ENCODE data around the gene RAMAC.
"Not testable (repeated sequence)": the region's sequence is repeated elsewhere in the genome, so short reads cannot be mapped to it uniquely, and the experiment has no call there.

RAMAC gene

DNA sequence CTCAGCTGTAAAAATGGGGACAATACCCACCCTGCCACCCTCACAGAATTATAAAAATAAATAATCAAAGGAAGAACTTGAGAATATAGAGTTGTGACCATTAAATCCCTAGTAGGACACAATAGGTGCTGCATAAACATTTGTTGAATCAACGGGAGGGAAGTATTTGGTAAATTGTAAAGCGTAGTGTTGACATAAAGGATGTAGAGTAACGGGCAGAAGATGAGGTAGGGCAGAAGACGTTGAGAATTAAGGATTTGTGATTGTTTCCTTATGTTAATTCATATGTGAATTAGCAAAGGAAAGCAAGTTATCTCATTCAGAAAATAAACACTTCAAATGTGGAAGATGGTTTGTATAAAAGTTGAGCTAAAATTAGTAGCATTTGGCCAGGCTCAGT lies 7.1 kb downstream of the RAMAC start:
- DNase-seq (ENCODE audit: extremely low read depth, insufficient read length): no peak
- Histone ChIP-seq H3K36me3 (ENCODE audit: control insufficient read depth, insufficient read depth, low read length) (no peaks in the 10 kb centered on the region; the same call in 1 of the 2 replicates), H3K27me3 (replicated peaks; ENCODE audit: control insufficient read depth, insufficient read depth, low read length) (no peaks in the 10 kb centered on the region), H3K4me3 (replicated peaks; ENCODE audit: low read depth, low read length) (no peak overlapping the region)
- TF ChIP-seq, protein P1, sequence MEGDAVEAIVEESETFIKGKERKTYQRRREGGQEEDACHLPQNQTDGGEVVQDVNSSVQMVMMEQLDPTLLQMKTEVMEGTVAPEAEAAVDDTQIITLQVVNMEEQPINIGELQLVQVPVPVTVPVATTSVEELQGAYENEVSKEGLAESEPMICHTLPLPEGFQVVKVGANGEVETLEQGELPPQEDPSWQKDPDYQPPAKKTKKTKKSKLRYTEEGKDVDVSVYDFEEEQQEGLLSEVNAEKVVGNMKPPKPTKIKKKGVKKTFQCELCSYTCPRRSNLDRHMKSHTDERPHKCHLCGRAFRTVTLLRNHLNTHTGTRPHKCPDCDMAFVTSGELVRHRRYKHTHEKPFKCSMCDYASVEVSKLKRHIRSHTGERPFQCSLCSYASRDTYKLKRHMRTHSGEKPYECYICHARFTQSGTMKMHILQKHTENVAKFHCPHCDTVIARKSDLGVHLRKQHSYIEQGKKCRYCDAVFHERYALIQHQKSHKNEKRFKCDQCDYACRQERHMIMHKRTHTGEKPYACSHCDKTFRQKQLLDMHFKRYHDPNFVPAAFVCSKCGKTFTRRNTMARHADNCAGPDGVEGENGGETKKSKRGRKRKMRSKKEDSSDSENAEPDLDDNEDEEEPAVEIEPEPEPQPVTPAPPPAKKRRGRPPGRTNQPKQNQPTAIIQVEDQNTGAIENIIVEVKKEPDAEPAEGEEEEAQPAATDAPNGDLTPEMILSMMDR (IDR thresholded peaks at IDR 0.05; ENCODE audit: insufficient read depth, low read length, poor library complexity, severe bottlenecking): no peak

DNA sequence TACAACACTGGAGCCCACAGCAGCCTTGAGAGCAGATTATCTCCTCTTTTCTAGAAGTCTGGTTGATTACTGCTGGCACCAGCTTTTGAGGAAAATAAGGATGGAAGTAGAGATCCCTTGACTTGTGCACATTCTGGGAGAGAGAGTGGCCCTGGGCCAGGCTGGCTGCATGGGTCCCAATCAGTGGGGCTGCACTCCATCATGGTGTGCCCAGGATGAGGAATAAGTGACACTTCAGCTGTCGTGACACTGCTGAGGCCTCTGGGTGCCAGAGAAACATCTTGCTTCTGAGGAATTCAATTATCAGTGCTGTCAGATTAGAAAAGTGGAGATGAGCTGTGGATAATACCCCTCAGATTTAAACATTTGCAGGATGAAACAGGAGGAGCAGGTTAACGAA lies 9.1 kb downstream of the RAMAC start:
- no peak for DNase-seq (ENCODE audit: extremely low read depth, insufficient read length)
- TF ChIP-seq, protein P1 (IDR thresholded peaks at IDR 0.05; ENCODE audit: insufficient read depth, low read length, poor library complexity, severe bottlenecking): no peak
- H3K36me3 ChIP-seq (ENCODE audit: control insufficient read depth, insufficient read depth, low read length): no peaks in the 10 kb centered on the region; the same call in 1 of the 2 replicates
- H3K4me3 ChIP-seq (replicated peaks; ENCODE audit: low read depth, low read length): no peak overlapping the region
- H3K27me3 ChIP-seq (replicated peaks; ENCODE audit: control insufficient read depth, insufficient read depth, low read length): no peaks in the 10 kb centered on the region

DNA sequence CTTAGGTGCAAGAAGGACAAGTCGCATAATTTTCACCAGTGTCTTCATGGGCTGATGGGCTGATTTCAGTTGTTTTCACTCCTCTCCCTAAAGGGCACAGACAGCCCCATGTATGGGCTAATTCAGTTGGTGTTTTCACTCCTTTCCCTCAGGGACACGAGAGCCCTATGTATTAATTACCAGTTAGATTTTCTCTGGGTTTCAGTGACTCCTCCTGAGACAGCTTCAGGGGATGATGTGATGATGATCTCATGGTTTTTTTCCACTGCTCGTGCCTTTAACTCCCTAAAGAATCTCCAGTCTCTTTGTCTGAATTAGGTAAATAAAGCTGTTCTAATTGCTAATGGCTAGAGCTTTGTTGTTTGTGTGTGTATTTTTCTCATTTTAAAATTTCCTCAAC lies 9.9 kb downstream of the RAMAC start:
- TF ChIP-seq, protein P1 (IDR thresholded peaks at IDR 0.05; ENCODE audit: insufficient read depth, low read length, poor library complexity, severe bottlenecking): no peak
- DNase-seq (ENCODE audit: extremely low read depth, insufficient read length): no peak

DNA sequence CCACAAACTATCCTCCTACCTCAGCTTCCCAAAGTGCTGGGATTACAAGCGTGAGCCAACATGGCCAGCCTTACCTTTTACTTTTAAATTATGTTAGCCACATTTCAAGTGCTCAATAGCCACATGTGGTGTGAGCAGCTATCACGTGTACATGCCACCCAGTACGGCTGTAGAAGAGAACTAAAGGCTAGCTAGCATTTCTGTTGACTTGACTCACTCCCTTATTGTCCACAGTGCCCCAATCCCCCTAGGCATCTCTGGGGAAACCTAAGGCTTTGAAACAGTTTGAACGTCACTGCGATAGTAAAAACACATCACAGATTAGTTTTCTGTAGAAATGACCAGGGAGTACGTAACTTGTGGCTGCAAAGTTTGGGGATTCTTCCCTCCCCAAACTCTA lies 13.4 kb downstream of the RAMAC start:
- no peak for DNase-seq (ENCODE audit: extremely low read depth, insufficient read length)
- Histone ChIP-seq H3K36me3 (ENCODE audit: control insufficient read depth, insufficient read depth, low read length) (peaks cover 2% of the 10 kb centered on the region), H3K27me3 (replicated peaks; ENCODE audit: control insufficient read depth, insufficient read depth, low read length) (no peaks in the 10 kb centered on the region), H3K4me3 (replicated peaks; ENCODE audit: low read depth, low read length) (no peak overlapping the region)
- TF ChIP-seq, protein P1 (IDR thresholded peaks at IDR 0.05; ENCODE audit: insufficient read depth, low read length, poor library complexity, severe bottlenecking): no peak

More for the DNA sequence above, 9.9 kb downstream of the RAMAC start:
- Histone ChIP-seq H3K4me3 (replicated peaks; ENCODE audit: low read depth, low read length) (no peak overlapping the region), H3K27me3 (replicated peaks; ENCODE audit: control insufficient read depth, insufficient read depth, low read length) (no peaks in the 10 kb centered on the region), H3K36me3 (ENCODE audit: control insufficient read depth, insufficient read depth, low read length) (no peaks in the 10 kb centered on the region; the same call in 1 of the 2 replicates)

DNA sequence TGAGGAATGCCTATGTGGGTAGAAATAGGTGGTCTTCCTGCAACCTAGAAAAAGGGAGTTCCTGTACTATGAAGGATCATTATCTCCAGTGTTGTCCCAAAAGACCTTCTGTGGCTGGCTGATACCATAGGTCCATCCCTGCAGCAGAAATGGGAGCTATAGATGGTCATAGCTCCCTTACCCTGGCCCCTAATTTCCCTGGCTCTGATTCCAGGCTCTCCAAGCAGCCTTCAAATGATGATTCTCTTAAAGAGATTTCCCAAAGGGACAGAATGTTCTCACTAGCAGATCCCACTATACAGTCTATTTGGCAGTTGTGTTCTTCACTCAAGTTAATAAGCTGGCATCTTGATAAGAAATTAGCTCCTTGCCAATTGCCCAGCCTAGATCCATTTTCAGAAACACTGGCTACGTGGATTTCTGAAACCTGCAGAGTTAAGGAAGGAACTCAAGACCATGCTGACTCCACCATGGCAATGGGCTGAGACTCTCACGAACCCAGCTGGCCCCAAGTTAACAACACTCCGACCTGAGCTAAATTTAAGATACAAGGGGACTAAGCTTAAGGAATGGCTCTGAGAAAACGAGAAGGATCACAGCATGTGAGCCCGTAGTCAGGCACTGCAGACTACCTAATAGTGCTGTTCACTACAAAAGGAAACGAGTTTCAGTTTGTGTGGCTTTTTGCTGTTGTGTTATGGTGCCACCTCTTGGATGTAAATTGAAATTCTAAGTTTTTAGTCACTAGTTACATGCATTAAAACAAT lies 14.1 kb downstream of the RAMAC start:
- Histone ChIP-seq H3K27me3 (replicated peaks; ENCODE audit: control insufficient read depth, insufficient read depth, low read length) (no peaks in the 10 kb centered on the region), H3K36me3 (ENCODE audit: control insufficient read depth, insufficient read depth, low read length) (peaks cover 2% of the 10 kb centered on the region), H3K4me3 (replicated peaks; ENCODE audit: low read depth, low read length) (peak overlapping the region; percentile 42)
- TF ChIP-seq, protein P1 (IDR thresholded peaks at IDR 0.05; ENCODE audit: insufficient read depth, low read length, poor library complexity, severe bottlenecking): peak; percentile 55
- DNase-seq (ENCODE audit: extremely low read depth, insufficient read length): no peak

DNA sequence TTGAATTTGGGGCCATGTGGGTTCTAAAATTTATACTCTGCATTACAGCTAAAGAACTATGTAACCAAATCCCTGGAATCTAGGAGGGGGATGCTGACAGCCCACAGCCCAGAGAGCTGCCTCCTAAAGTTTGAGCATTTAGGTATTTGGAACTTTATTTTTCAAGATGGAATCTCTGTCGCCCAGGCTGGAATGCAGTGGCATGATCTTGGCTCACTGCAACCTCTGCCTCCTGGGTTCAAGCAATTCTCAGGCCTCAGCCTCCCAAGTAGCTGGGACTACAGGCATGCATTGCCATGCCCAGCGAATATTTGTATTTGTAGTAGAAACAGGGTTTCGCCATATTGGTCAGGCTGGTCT lies 14.6 kb downstream of the RAMAC start:
- not testable (repeated sequence) for H3K27me3 ChIP-seq (replicated peaks; ENCODE audit: control insufficient read depth, insufficient read depth, low read length); H3K36me3 ChIP-seq (ENCODE audit: control insufficient read depth, insufficient read depth, low read length); H3K4me3 ChIP-seq (replicated peaks; ENCODE audit: low read depth, low read length); DNase-seq (ENCODE audit: extremely low read depth, insufficient read length)

Measured in GM06990 (cell line).